Left renal cortex interstitium (tissue), 4 donors: Measurements from ENCODE around the gene KCNK6. TPM values are rescaled to one million over a fixed set of nuclear protein-coding genes. Genes with fewer than 3 reads are reported as not detected.

ENCODE experiments used
- DNase-seq, 4 donors: peaks; one replicate each; pipeline ENCODE4 v3.0.0-alpha.2; 2013; ENCODE audit warnings: low read depth in 4 of 4, low spot score in 2 of 4, missing footprints in 1 of 4
- polyA plus RNA-seq, 4 donors: library from polyadenylated mRNA; unstranded; fragments of 120-200 nt; gene quantifications; one replicate each; pipeline ENCODE4 v1.2.1, GENCODE V29; 2013; ENCODE audit not compliant: insufficient read length in 4 of 4

KCNK6 gene
- polyA plus RNA-seq, 4 donors = 3.2 to 4.1 (median 3.6) TPM

- DNase-seq = no peak
These were observed 26.4 kb upstream of the KCNK6 start for GRCh38 chr19:38293281-38293680.

- DNase-seq = no peak
These were observed 25.6 kb upstream of the KCNK6 start for GRCh38 chr19:38294090-38294489.

DNA sequence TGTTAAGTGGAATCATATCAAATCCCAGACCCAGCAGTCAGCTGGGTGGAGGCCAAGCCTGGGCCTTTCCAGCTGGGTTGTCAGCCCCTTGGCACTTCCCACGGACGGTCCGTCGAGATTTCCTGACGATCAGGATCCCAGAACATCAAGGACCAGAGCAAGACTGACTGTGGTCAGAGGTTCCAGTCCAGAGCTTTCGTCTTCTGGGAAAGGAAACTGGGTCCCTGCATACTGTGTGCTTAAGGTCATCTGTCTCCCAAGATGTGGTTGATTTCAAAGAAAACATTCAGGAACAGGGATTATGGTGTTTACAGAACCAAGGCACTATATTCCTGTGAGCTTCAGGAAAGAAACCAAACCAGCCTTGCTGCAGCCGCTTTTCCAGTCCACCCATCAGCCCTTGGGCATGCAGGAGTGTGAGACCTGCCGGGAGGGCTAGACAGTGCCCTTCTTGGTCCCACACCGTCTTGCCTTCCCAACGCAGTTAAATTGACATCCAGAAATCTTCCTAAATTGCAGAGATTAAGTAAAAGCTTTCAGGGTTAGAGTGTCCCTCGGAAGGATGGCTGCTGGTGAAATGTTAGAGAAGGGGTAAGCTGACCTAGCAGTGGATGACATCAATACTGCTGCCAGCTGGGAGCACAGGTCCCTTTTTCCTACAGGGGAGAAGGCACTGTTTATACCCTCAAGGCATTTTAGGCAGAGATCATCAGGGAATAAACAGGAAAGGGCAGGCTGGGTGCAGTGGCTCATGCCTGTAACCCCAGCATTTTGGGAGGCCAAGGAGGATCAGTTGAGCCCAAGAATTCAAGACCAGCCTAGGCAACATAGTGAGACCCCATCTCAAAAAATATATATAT lies 20.6 kb upstream of the KCNK6 start:
- no peak for DNase-seq

- no peak for DNase-seq
These were observed 15.9 kb upstream of the KCNK6 start, which contains the start of gene C19orf33 for GRCh38 chr19:38303517-38304351. TSS of gene C19orf33 (plus strand) at chr19:38304251. CDS start at chr19:38304262, 11 bp downstream.

DNA sequence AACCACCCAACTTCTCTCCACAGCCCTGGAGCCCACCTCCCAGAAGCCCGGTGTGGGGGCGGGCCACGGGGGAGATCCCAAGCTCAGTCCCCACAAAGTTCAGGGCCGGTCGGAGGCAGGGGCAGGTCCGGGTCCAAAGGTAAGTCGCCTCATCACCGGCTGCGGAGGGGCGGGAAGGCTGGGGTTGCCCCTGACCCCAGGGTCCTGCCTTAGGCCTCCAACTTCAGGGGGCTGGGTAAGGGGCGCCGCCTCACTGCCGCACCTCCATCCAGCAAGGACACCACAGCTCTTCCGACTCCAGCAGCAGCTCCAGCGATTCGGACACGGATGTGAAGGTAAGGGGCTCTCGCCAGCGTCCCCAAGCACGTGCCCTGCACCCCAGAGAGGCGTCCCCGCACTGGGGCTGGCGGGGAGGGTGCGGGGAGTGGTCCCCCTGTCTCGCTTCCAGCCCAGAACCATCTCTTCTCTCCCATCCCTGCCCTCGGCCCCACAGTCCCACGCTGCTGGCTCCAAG lies 15.2 kb upstream of the KCNK6 start:
- DNase-seq = no peak

GRCh38 chr19:38304866-38305429 lies 14.7 kb upstream of the KCNK6 start:
- no peak for DNase-seq

DNA sequence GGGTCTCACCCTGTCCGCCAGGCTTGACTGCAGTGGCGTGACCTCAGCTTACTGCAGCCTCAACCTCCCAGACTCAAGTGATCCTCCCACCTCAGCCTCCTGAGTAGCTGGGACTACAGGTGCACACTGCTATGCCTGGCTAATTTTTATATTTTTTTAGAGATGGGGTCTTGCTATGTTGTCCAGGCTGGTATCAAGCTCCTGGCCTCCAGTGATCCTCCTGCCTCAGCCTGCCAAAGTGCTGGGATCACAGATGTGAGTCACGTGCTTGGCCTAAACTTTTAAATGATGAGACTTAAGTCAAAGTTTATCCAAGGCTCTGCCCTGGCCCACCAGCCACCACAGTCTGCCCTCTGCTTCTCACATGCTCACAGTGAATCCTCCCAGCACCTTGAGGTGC lies 13.4 kb upstream of the KCNK6 start:
- no peak for DNase-seq

GRCh38 chr19:38307076-38307475 lies 12.6 kb upstream of the KCNK6 start:
- DNase-seq = no peak

DNA sequence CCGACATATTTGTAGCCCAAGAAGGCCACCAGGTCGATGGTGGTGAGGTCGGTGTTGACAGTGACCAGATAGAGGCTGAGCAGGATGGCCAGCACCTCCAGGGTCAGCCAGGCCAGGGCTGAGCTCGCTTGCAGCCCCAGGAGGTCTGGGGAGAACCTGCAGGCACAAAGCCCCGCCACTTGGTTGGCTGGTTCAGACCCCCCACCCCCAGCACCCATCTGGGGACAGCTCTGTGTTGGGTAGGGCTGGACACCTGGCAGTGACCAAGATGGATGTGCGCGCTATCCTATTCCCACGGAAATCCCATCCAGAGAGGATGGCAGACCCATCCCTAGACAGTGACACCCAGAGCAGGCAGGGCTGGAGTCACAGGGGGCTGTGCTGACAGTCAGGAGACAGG lies 12.0 kb upstream of the KCNK6 start:
- no peak for DNase-seq

- DNase-seq = no peak
These were observed 11.5 kb upstream of the KCNK6 start for GRCh38 chr19:38308006-38308766.

GRCh38 chr19:38308926-38309614 lies 10.6 kb upstream of the KCNK6 start:
- no peak for DNase-seq

GRCh38 chr19:38309615-38310278 lies 9.9 kb upstream of the KCNK6 start:
- DNase-seq = no peak

DNA sequence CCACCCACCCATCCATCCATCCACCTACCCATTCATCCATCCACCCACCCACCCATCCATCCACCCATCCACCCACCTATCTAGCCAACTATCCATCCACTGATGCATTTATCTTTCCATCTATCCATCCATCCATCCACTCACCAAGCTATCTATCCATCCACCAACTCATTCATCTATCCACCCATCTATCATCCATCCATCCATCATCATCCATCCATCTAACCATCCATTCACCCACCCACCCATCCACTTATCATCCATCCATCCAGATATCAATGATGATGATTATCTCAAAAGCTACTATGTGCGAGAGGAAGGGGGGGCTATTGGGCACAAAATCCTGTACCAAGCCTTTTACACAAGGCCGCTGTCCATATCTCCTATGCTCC lies 9.4 kb upstream of the KCNK6 start:
- no peak for DNase-seq

GRCh38 chr19:38310986-38311385 lies 8.7 kb upstream of the KCNK6 start:
- no peak for DNase-seq

GRCh38 chr19:38315657-38316476 lies 3.8 kb upstream of the KCNK6 start, which contains the start of gene YIF1B:
TSS of gene YIF1B (minus strand) at chr19:38315947. CDS start at chr19:38315917, 30 bp downstream.
- peak; percentile 68 to 92 (median 86) for DNase-seq

DNA sequence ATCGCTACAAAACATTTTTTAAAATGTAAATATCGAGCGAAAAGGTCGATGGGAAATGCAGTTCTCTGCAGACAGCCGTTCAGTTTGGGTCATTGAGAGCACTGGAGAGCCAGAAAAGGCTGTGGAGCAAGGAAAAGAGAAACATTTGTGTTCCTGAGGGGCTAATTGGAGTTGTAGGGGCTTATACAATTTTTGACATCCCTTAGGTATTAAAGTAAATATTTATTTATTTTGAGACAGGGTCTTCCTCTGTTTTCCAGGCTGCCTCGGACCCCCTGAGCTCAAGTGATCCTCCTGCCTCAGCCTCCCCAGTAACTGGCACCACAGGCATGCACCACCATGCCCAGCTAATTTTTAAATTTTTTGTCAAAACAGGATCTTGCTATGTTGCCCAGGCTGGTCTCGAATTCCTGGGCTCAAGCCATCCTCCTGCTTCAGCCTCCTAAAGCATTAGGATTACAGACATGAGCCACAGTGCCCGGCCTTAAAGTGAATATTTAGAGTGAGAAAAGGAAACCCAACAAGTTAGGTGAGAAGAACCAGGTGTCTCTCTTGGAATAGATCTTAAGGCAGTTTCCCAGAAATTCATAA lies 3.1 kb upstream of the KCNK6 start:
- no peak for DNase-seq

DNA sequence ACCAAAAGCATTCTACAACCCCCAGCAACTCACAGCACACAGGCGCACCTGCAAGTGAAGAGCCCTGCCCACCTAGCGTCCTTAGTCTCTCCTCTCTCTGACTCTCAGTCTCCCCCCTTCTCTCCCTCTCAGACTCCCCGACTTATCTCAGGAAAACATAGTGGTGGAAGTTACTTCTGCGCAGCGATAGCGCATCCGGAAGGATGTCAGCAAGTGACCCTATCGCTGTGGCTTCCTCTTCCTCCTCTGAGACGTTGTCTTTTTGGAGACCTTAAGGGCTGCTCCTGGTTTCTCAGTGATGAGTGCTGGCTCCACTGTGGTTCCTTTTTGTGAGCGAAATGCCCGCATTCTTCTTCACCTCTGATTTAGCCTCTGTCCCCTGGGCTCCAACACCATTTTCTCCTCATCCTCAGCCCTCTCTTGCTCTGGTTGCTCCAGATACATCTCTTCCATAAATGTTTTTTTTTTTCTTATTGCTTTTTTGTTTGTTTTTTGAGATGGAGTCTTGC lies 2.5 kb upstream of the KCNK6 start:
- DNase-seq = no peak

DNA sequence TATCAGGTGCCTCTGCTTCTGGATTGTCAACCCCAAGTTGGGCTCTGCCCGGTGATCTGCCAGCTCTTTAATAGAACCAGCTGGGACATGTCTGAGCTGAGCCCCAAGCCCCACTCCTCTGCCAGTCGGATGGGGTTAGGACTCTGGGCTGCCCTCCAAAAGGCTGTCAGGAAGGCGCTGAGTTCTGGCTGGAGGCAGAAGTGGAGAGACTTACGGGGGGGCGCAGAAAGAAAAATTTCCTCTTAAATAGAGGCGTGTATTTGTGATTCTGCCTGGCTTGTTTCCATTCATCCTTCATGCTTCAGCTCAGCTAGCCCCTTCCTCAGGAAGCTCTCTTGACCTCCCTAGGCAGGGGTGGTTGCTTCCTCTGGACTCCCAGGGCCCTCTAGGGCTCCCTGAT lies 985 bp upstream of the KCNK6 start:
- DNase-seq = no peak
